Measurements from ENCODE around the gene NRXN3. TPM values are rescaled to one million over a fixed set of nuclear protein-coding genes. Genes with fewer than 3 reads are reported as not detected.

Gene NRXN3
- total RNA-seq, 1 experiment from 2014 or later: not detected

GRCh38 chr14:78605897-78606500 lies 435.8 kb downstream of the NRXN3 start:
- Histone ChIP-seq H3K4me1 (ENCODE audit: control insufficient read depth in 1 of 2, insufficient read depth in 2 of 2, low read length in 2 of 2) (no peaks in the 10 kb centered on the region), H3K27me3 (ENCODE audit: insufficient read depth, low read length) (no peaks in the 10 kb centered on the region), H3K27ac (ENCODE audit: low read depth, low read length) (no peak overlapping the region), H3K9me2 (ENCODE audit: insufficient read depth) (no peaks in the 10 kb centered on the region), H2AFZ (ENCODE audit: low read depth, low read length, poor library complexity, severe bottlenecking) (no peak overlapping the region), H3K9me3 (ENCODE audit: control insufficient read depth in 1 of 2, insufficient read depth in 1 of 2, low read depth in 1 of 2, low read length in 2 of 2) (no peaks in the 10 kb centered on the region; a peak in 1 of 4 replicates), H3K36me3 (ENCODE audit: control insufficient read depth in 1 of 2, insufficient read depth in 2 of 2, low read length in 2 of 2) (no peaks in the 10 kb centered on the region), H3K4me3 (replicated peaks in 1 of 2; ENCODE audit: low read depth in 1 of 2, low read length in 2 of 2) (no peak overlapping the region), H3K79me2 (ENCODE audit: insufficient read depth, low read length) (no peaks in the 10 kb centered on the region), H4K20me1 (ENCODE audit: insufficient read depth) (no peaks in the 10 kb centered on the region), H3K9ac (ENCODE audit: low read length) (no peak overlapping the region), H3K4me2 (ENCODE audit: low read length) (no peak overlapping the region)
- CTCF ChIA-PET: no interaction called here
- BruUV-seq (replicated peaks): no TSS peak
- no peak for TF ChIP-seq FOSL1 (IDR thresholded peaks at IDR 0.05; ENCODE audit: low read depth)
- TF ChIP-seq EZH2 (IDR thresholded peaks at IDR 0.05): no peak
- TF ChIP-seq ZNF274 (IDR thresholded peaks at IDR 0.05; ENCODE audit: low read depth, low read length): no peak
- TF ChIP-seq CTCF (IDR thresholded peaks at IDR 0.05 in 2 of 3, conservative IDR thresholded peaks at IDR 0.05 in 1 of 3; ENCODE audit: borderline replicate concordance in 1 of 3, insufficient read depth in 1 of 3, low read depth in 2 of 3, low read length in 2 of 3): no peak
- TF ChIP-seq ATF3 (IDR thresholded peaks at IDR 0.05): no peak
- TF ChIP-seq ELF1 (IDR thresholded peaks at IDR 0.05; ENCODE audit: borderline replicate concordance, low read depth): no peak
- TF ChIP-seq ZBTB33 (IDR thresholded peaks at IDR 0.05; ENCODE audit: extremely low read depth, insufficient replicate concordance, low read length): no peak
- no peak for TF ChIP-seq SRF (IDR thresholded peaks at IDR 0.05; ENCODE audit: low read depth)
- no peak for TF ChIP-seq REST (IDR thresholded peaks at IDR 0.05; ENCODE audit: low read depth)
- no peak for TF ChIP-seq POLR2A (IDR thresholded peaks at IDR 0.05; ENCODE audit: borderline replicate concordance, extremely low read depth, insufficient read depth, insufficient read length)
- TF ChIP-seq EGR1 (IDR thresholded peaks at IDR 0.05; ENCODE audit: low read depth): no peak
- no peak for TF ChIP-seq CEBPB (IDR thresholded peaks at IDR 0.05; ENCODE audit: low read depth)
- TF ChIP-seq CBX3 (IDR thresholded peaks at IDR 0.05; ENCODE audit: low read depth): no peak
- no peak for TF ChIP-seq RAD21 (IDR thresholded peaks at IDR 0.05; ENCODE audit: low read depth)
- TF ChIP-seq YY1 (IDR thresholded peaks at IDR 0.05; ENCODE audit: extremely low read depth, insufficient replicate concordance, low read depth, low read length): no peak
- no peak for TF ChIP-seq SP1 (IDR thresholded peaks at IDR 0.05; ENCODE audit: low read depth)
- no peak for TF ChIP-seq SIN3A (IDR thresholded peaks at IDR 0.05; ENCODE audit: low read depth)
- no peak for TF ChIP-seq ZFX (IDR thresholded peaks at IDR 0.05)
- no peak for TF ChIP-seq TCF7L2 (IDR thresholded peaks at IDR 0.05; ENCODE audit: borderline replicate concordance, extremely low read depth, insufficient read depth, insufficient read length)
- TF ChIP-seq MAX (IDR thresholded peaks at IDR 0.05): no peak
- DNase-seq (ENCODE audit: low read depth, low spot score) (no peak), ATAC-seq (no peak)
- POLR2A ChIA-PET: no interaction called here
- RAD21 ChIA-PET (ENCODE audit: low non-redundant PET in 1 of 2, low total read pairs in 2 of 2, uncharacterized antibody in 2 of 2, unreplicated experiment in 2 of 2): no interaction called here
- intact Hi-C loops (cut with micrococcal nuclease): no loop called here

Data from HCT116 (cell line).